ENCODE measurements around the gene BTBD17.

BTBD17 gene

DNA sequence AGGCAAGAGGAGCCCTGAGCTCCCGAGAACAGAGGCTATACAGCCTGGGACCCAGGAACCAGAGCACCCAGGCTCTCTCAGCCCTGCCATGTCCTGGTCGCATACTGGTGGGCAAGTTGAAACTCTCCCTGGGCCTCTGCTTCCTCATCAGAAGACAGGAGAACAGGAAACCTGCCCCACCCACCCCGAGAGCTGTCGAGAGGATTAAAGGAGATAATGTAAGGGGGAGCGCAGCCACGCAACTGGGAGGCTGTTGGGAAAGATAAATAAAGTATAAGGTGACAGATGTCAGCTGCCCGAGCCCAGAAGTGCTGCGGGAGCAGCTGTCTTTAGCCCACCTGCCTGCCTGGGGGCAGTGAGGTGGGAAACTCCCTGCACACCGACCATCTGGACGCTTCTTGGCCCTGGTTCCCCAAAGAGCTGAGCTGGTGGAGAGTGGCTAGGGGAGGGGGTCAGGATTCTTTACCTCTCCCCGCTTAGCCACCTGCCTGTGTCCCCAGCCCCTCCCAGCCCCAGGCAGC lies 28.8 kb downstream of the BTBD17 start:
- DNase-seq = no peak

- no peak for DNase-seq
Observed at GRCh38 chr17:74332017-74332650, 29.5 kb downstream of the BTBD17 start.

DNA sequence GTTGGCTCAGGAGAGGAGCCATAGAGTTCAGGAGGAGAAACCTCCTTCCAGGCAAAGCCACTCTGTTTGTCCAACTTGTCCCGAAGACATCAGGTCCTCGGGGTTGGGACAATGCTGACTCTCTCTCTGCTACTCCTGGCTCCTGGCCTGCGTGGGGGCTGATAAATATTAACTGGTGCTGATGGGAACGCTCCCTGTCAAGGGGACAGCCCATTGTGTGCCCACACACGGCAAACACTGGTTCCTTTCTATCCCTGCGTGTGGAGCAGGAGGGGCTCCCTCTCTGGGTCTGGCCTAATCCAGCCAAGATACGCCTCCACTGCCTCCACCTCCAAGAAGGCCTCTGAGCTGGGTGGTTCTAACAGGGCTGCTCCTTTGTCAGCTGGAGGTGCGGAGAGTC lies 31.2 kb downstream of the BTBD17 start:
- no peak for DNase-seq

DNA sequence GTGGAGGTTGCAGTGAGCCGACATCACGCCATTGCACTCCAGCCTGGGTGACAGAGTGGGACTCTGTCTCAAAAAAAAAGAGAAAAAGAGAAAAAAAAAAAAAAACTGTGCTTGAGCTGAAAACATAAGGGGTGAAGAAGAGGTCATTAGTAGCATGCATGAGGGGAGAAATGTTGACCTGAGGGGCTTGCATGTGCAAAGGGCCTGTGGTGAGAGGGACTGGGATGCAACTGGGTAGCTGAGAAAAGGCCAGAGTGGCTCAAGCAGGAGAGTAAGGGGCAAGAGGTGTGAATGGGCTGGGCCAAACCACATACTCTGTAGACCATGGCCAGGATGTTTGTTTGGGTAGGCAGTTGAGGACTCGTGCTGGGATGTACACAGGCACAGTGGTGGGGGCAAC lies 32.3 kb downstream of the BTBD17 start:
- DNase-seq = no peak

GRCh38 chr17:74328487-74328886 lies 33.2 kb downstream of the BTBD17 start:
- no peak for DNase-seq

DNA sequence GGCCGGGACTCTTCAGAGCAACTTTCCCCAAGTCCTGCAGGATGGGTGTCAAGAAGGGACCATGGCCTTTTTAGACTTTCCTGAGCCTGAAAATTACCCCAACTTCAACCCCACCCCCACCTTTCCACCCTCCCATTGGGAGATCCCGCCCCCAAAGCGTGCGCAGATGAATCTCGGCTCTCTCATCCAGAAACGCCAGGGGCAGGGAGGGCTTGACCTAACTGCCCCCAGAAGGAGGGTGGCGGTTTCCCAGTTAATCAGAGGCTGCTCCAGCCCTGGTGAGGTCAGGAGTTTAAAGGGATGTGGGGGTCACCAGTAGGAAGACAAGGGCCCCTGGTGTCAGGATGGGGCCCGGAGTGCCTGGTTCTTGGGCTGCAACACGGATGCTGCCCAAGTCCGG lies 35.2 kb downstream of the BTBD17 start:
- no peak for DNase-seq

- DNase-seq = peak; percentile 26
Observed at GRCh38 chr17:74325743-74326379, 35.8 kb downstream of the BTBD17 start, which contains the start of gene KIF19. TSS of gene KIF19 (plus strand) at chr17:74326226. CDS start at chr17:74326350, 124 bp downstream.

DNA sequence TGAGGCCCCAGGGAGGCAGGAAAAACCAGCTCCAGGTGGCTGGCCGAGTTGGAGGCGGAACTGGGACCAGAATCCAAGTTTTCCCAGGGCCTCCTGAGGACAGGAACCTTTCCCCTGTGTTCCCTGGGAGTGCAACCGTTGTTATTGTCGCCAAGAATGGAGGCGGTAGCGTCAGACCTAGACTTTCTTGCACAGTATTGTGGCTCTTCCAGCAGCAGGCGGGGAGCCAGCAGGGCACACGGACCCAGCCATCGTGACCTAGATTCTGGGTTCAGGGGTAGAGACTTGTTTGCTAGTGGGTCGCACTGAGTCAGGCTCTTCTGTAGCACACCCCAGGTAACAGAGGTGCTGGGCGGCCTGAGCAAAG lies 36.3 kb downstream of the BTBD17 start:
- DNase-seq = no peak

GRCh38 chr17:74324521-74324920 lies 37.1 kb downstream of the BTBD17 start:
- DNase-seq = no peak

DNA sequence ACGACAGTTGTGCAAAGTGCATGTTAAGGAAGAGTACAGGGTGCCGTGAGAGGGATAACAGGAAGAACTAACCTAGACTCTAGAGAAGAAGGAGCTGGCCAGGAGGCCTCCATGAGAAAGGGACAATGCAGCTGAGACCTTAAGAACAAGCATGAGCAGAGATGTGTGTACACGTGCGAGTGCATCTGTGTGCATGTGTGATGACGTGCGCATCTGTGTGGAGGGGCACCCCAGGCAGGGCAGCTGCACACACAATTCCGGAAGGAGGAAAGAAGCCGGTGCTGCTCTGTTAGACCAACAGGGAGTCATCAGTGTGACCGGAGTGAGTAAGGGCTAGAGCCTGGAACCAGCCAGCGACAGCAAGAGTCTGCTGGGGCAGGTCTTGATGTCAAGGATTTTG lies 43.3 kb downstream of the BTBD17 start:
- no peak for DNase-seq

DNA sequence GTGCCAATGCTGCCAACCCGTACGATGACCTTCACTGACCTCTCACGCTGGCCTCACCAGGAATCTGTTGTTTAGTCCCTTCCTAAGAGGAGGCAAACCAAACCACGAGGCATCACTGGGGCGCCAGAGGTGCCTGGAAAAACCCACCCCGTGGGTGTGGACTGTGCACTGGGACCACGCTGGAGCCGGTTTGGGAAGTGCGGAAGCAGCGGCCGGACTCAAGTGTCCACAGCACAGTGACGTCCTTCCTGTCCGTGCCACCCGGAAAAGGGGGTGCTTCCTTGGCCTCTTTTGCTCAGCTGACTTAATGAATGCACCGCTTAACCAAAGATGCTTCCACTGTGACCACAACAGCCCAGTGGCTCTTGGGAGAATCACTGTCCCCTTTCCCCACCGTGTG lies 44.6 kb downstream of the BTBD17 start:
- no peak for DNase-seq

GRCh38 chr17:74316220-74316619 lies 45.4 kb downstream of the BTBD17 start:
- DNase-seq = no peak

GRCh38 chr17:74314877-74315276 lies 46.8 kb downstream of the BTBD17 start:
- no peak for DNase-seq

DNA sequence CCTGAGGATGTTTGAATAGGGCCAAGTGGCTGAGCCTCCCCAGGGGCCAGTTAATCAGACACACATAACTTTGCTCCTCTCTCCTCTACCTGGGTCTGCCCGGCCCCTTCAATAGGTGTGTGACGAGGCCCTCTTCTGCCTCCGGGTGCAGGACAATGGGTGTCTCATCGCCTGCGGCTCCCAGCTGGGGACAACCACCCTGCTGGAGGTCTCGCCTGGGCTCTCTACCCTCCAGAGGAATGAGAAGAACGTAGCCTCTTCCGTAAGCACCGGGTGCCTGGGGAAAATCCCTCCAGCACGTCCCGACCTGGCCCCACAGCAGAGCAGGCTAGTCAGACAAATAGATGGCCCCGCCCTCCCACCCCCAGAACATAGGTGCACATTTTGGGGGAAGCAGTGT lies 51.8 kb downstream of the BTBD17 start:
- DNase-seq = no peak

- DNase-seq = no peak
Observed at GRCh38 chr17:74307984-74308773, 53.5 kb downstream of the BTBD17 start.

Data from NCI-H2227 treated with DMSO at 0.1 percent for 48 hours (cell line).